Activated T-helper 2 cell treated with anti-CD3 and anti-CD28 coated beads, Interferon-gamma antibody, Interleukin-2, Interleukin-4, amounts not matched to agents 10 μg/mL and 5 μg/mL and 100 μg/mL, durations not matched to agents 14 hours and 24 hours and 36 hours (primary cell): ENCODE measurements around the gene CFAP251. TPM values are rescaled to one million over a fixed set of nuclear protein-coding genes. Genes with fewer than 3 reads are reported as not detected.
A peak's percentile ranks its signal among the peaks of the same experiment; 100 is the strongest.
"Not testable (repeated sequence)": the region's sequence is repeated elsewhere in the genome, so short reads cannot be mapped to it uniquely, and the experiment has no call there.

Experiments used
- DNase-seq: peaks from one replicate; pipeline ENCODE4 v3.0.0; 2021; ENCODE audit warnings: low spot score
- H3K27ac Mint-ChIP-seq: one replicate; pipeline ENCODE4 v1.8.0; 2021; ENCODE audit warnings: mixed read lengths
- H3K27me3 Mint-ChIP-seq: one replicate; pipeline ENCODE4 v1.8.0; 2021; ENCODE audit warnings: low read depth, mixed read lengths
- H3K36me3 Mint-ChIP-seq: one replicate; pipeline ENCODE4 v1.8.0; 2021; ENCODE audit warnings: low read depth, mixed read lengths
- H3K4me1 Mint-ChIP-seq: one replicate; pipeline ENCODE4 v1.8.0; 2021; ENCODE audit warnings: low read depth, mixed read lengths
- H3K4me3 Mint-ChIP-seq: one replicate; pipeline ENCODE4 v1.8.0; 2021; ENCODE audit warnings: low read depth, mild to moderate bottlenecking, moderate library complexity, mixed read lengths
- H3K9me3 Mint-ChIP-seq: one replicate; pipeline ENCODE4 v1.8.0; 2021; ENCODE audit warnings: mixed read lengths
- intact Hi-C: fragments of 100-400 bp; cut with micrococcal nuclease; formaldehyde crosslinking; loops from one replicate; pipeline ENCODE4 v1.15.1; 2023
- total RNA-seq: library from RNA; stranded (reverse); gene quantifications from 2 replicates; pipeline ENCODE4 v1.2.3, GENCODE V29; 2022

Gene CFAP251
- 0.80 and 0.82 TPM in 2 replicates for total RNA-seq

DNA sequence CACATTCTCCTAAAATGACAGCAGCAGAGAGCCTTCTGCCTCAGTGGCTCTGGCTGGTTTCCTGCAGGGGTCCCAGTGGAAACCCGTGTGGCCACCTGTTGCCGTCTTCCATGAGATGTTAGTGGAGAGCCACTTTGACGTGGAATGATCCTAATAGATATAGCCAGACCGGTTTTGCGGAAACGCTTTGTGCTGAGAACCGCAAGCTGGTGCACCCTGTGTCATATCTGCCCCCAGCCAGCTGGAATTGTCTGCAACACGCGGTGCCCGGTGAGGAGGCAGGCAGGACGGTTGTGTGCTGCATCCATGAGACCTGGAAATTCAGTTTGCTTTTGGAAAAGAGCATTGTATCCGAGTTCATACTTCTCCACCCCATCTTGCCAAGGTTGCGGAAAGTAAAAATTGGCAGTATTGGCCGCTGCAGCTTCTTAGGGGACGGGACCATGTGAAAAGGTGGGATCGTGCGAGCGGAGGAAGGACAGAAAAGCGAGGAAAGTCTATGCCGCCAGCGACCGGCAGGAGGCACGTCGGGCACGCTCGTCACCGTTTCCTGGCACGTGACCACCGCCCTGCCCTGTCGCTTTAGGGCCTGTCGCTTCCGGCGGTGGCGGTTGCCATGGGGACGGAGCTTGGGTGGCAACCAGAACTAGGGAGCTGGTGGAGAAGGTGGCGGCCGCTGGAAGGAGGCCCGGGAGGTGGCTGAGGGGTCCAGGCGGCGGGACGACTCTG lies at the start of gene CFAP251:
CFAP251 (plus strand) TSS at position 643 of the 729 bp plus-strand sequence. CDS start 2,714 bp downstream, outside the sequence.
- peak within 1 kb of the TSS; percentile 82 for H3K4me3 Mint-ChIP-seq
- H3K36me3 Mint-ChIP-seq: peaks cover 31% of the 10 kb centered on the region
- H3K27me3 Mint-ChIP-seq: no peaks in the 10 kb centered on the region
- intact Hi-C loops: loop anchor here (2.0 to 5.0 kb wide), 2 partner anchors 29 to 104 kb away; partner anchors contain the start of genes BCL7A and PSMD9
- peak within 1 kb of the TSS; percentile 85 for H3K27ac Mint-ChIP-seq
- peak; percentile 93 for DNase-seq
- H3K9me3 Mint-ChIP-seq: no peaks in the 10 kb centered on the region
- peaks cover 15% of the 10 kb centered on the region for H3K4me1 Mint-ChIP-seq

GRCh38 chr12:121869229-121869628 lies 49.2 kb upstream of the CFAP251 start:
- DNase-seq, H3K9me3 Mint-ChIP-seq, intact Hi-C loops: not testable (repeated sequence)

DNA sequence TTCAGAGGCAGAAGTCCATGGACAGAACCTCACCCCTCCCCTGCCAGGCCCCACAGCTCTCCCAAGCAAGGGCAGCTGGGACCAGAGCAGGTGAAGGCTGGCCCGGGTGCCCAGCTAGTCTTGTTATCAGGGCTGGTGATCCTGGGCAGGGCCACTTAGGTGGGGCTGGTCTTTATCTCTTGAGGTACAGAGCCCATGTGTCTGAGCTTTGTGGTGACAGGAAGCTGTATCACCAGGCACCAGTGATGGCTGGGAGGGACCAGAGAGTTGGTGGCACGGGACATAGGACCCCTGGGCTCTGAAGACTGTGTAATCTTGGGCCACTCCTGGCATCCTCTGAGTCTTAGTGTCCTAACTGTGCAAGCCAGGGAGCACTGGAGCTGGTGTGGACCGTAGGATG lies 46.9 kb upstream of the CFAP251 start:
- DNase-seq: no peak
- H3K4me1 Mint-ChIP-seq: no peaks in the 10 kb centered on the region
- no peak overlapping the region for H3K4me3 Mint-ChIP-seq
- no peaks in the 10 kb centered on the region for H3K27me3 Mint-ChIP-seq
- H3K36me3 Mint-ChIP-seq: no peaks in the 10 kb centered on the region
- H3K27ac Mint-ChIP-seq: no peak overlapping the region
- intact Hi-C loops: no loop called here
- no peaks in the 10 kb centered on the region for H3K9me3 Mint-ChIP-seq

More at GRCh38 chr12:121869229-121869628, 49.2 kb upstream of the CFAP251 start:
- H3K36me3 Mint-ChIP-seq, H3K27me3 Mint-ChIP-seq, H3K4me1 Mint-ChIP-seq, H3K4me3 Mint-ChIP-seq, H3K27ac Mint-ChIP-seq: not testable (repeated sequence)

- H3K4me1 Mint-ChIP-seq: no peaks in the 10 kb centered on the region
- intact Hi-C loops: no loop called here
- DNase-seq: no peak
These were observed 45.7 kb upstream of the CFAP251 start for GRCh38 chr12:121872546-121873215.

GRCh38 chr12:121873216-121873569 lies 45.2 kb upstream of the CFAP251 start:
- Mint-ChIP-seq H3K4me1 (no peaks in the 10 kb centered on the region), H3K4me3 (no peak overlapping the region), H3K27me3 (no peaks in the 10 kb centered on the region), H3K36me3 (no peaks in the 10 kb centered on the region), H3K27ac (no peak overlapping the region), H3K9me3 (no peaks in the 10 kb centered on the region)
- no peak for DNase-seq
- intact Hi-C loops: no loop called here

More at GRCh38 chr12:121872546-121873215, 45.7 kb upstream of the CFAP251 start:
- no peaks in the 10 kb centered on the region for H3K36me3 Mint-ChIP-seq
- H3K27ac Mint-ChIP-seq: no peak overlapping the region
- H3K27me3 Mint-ChIP-seq: no peaks in the 10 kb centered on the region
- no peak overlapping the region for H3K4me3 Mint-ChIP-seq
- no peaks in the 10 kb centered on the region for H3K9me3 Mint-ChIP-seq

DNA sequence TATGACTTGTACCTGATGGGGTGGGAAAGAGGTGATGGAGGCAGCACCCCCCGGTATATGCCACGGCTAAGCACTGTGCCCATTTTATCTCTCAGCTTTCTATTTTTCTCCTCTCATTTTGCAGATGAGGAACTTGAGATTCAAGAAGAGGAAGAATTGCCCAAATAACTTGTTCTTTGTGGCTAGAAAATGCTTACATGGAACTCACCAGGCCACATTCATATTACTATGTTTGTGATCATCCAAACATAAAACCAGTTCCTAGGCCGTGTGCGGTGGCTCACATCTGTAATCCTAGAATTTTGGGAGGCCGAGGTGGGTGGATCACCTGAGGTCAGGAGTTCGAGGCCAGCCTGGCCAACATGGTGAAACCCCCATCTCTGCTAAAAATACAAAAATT lies 44.3 kb upstream of the CFAP251 start:
- Mint-ChIP-seq H3K4me1 (no peaks in the 10 kb centered on the region), H3K36me3 (no peaks in the 10 kb centered on the region), H3K9me3 (no peaks in the 10 kb centered on the region), H3K4me3 (no peak overlapping the region), H3K27me3 (no peaks in the 10 kb centered on the region), H3K27ac (no peak overlapping the region)
- DNase-seq: no peak
- intact Hi-C loops: no loop called here

DNA sequence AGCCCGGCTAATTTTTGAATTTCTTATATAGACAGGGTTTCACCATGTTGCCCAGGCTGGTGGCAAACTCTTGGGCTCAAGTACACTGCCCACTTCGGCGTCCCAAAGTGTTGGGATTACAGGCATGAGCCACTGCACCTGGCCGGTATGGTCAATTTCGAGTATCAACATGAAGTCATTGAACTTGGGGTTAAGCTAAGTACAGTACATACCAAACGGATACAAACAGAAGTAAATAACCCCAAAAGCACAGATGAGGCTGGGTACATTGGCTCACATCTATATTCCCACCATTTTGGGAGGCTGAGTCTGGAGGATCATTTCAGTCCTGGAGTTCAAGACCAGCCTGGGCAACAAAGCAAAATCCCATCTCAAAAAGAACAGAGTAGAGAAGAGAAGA lies 42.8 kb upstream of the CFAP251 start:
- Mint-ChIP-seq H3K27me3 (no peaks in the 10 kb centered on the region), H3K4me3 (no peak overlapping the region), H3K4me1 (no peaks in the 10 kb centered on the region), H3K27ac (no peak overlapping the region), H3K36me3 (no peaks in the 10 kb centered on the region), H3K9me3 (no peaks in the 10 kb centered on the region)
- no peak for DNase-seq
- intact Hi-C loops: no loop called here

DNA sequence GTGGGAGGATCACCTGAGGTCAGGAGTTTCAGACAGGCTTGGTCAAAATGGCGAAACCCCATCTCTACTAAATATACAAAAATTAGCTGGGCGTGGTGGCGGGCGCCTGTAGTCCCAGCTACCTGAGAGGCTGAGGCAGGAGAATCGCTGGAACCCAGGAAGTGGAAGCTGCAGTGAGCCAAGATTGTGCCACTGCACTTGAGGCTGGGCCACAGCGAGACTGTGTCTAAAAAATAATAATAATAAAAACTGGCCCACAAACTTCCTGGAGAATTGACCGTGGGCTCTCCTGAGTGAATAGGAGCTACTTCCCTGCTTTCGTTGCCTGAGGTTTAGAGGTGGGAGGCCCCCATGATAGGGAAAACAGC lies 42.3 kb upstream of the CFAP251 start:
- H3K9me3 Mint-ChIP-seq, DNase-seq, H3K4me3 Mint-ChIP-seq, H3K4me1 Mint-ChIP-seq, H3K27ac Mint-ChIP-seq, H3K27me3 Mint-ChIP-seq, H3K36me3 Mint-ChIP-seq, intact Hi-C loops: not testable (repeated sequence)

GRCh38 chr12:121883315-121883660 lies 35.1 kb upstream of the CFAP251 start:
- peaks cover 5% of the 10 kb centered on the region for H3K27me3 Mint-ChIP-seq
- intact Hi-C loops: loop anchor here (10.0 kb wide), 1 partner anchor 168 kb away; the partner anchor contains the start of gene TMEM120B
- H3K4me1 Mint-ChIP-seq: peaks cover under 1% of the 10 kb centered on the region
- H3K27ac Mint-ChIP-seq: no peak overlapping the region
- no peaks in the 10 kb centered on the region for H3K36me3 Mint-ChIP-seq
- H3K4me3 Mint-ChIP-seq: no peak overlapping the region
- DNase-seq: no peak
- no peaks in the 10 kb centered on the region for H3K9me3 Mint-ChIP-seq

DNA sequence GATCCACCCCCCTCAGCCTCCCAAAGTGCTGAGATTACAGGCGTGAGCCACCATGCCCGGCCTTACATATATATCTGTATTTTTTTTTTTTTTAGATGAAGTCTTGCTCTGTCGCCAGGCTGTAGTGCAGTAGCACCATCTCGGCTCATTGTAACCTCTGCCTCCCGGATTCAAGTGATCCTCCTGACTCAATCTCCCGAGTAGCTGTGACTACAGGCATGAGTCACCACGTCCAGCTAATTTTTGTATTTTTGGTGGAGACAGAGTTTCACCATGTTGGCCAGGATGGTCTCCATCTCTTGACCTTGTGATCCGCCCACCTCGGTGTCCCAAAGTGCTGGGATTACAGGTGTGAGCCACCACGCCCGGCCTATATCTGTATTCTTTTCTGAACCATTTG lies 33.3 kb upstream of the CFAP251 start:
- intact Hi-C loops: loop anchor here (10.0 kb wide), 1 partner anchor 170 kb away; the partner anchor contains the start of gene TMEM120B
- H3K4me3 Mint-ChIP-seq, H3K27me3 Mint-ChIP-seq, H3K27ac Mint-ChIP-seq, H3K9me3 Mint-ChIP-seq, H3K4me1 Mint-ChIP-seq, DNase-seq, H3K36me3 Mint-ChIP-seq: not testable (repeated sequence)

GRCh38 chr12:121888083-121888477 lies 30.3 kb upstream of the CFAP251 start:
- Mint-ChIP-seq H3K27me3 (peaks cover 5% of the 10 kb centered on the region), H3K36me3 (peaks cover 22% of the 10 kb centered on the region), H3K4me1 (peaks cover 16% of the 10 kb centered on the region), H3K4me3 (peak overlapping the region; percentile 99), H3K27ac (peak overlapping the region; percentile 99), H3K9me3 (no peaks in the 10 kb centered on the region)
- no peak for DNase-seq
- intact Hi-C loops: loop anchor here (1.0 to 10.0 kb wide), 5 partner anchors 31 to 173 kb away; partner anchors contain the start of genes CFAP251 and TMEM120B

DNA sequence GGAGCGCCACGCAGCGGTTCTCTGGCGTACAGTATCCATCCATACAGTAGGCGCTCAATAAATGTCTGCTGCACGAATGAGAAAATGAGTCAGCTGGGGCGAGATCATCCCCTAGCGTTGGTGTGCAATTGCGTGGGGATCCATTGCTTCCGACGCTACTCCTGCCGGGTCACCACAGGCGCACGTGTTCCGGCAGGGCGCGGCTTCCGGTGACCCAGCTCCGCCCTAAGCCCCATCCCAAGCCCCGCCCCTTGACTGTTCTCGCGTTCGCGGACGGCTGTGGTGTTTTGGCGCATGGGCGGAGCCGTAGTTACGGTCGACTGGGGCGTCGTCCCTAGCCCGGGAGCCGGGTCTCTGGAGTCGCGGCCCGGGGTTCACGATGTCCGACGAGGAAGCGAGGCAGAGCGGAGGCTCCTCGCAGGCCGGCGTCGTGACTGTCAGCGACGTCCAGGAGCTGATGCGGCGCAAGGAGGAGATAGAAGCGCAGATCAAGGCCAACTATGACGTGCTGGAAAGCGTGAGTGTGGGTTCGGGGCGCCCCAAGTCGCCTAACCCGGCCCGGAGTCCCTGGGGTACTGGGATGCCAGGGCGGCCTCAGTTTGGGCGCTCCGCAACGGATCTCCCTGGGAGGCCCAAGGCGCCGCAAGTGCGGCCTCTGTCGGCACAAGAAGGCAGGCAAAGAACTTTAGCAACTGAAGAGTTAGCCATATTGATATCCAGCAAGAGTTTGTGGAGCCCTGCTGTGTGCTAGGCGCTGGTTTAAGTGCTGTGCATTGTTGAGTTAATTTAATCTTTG lies 29.7 kb upstream of the CFAP251 start, which contains the start of gene PSMD9:
PSMD9 (plus strand) TSS at position 313 of the 796 bp plus-strand sequence; CDS start at position 380, 67 bp downstream.
- intact Hi-C loops: loop anchor here (1.0 to 10.0 kb wide), 5 partner anchors 30 to 174 kb away; partner anchors contain the start of genes CFAP251 and TMEM120B
- Mint-ChIP-seq H3K4me1 (peaks cover 22% of the 10 kb centered on the region), H3K4me3 (peak within 1 kb of the TSS; percentile 99), H3K27me3 (peaks cover 1% of the 10 kb centered on the region), H3K27ac (peak within 1 kb of the TSS; percentile 99), H3K9me3 (no peaks in the 10 kb centered on the region), H3K36me3 (peaks cover 25% of the 10 kb centered on the region)
- DNase-seq: peak; percentile 98
